DND-41 (cell line): ENCODE measurements around the gene ZDHHC1.

Experiments
- ATAC-seq: fragments of 200-7000 bp; cut with Tn5 transposase; 3 replicates; pipeline ENCODE4 v1.9.1; 2021; ENCODE audit warnings: low read depth; ENCODE audit not compliant: insufficient read depth
- DNase-seq: peaks from one replicate; pipeline ENCODE4 v3.0.0-alpha.2; 2020
- H2AFZ ChIP-seq: 2 replicates; pipeline ENCODE4 v1.6.0; 2012; ENCODE audit warnings: low read depth, low read length
- H3K27ac ChIP-seq: 2 replicates; pipeline ENCODE4 v1.5.1; 2012; ENCODE audit warnings: low read length, inconsistent platforms
- H3K27me3 ChIP-seq: fragments of 200-600 bp; sonication (generic); 2 replicates; pipeline ENCODE4 v1.6.0; 2012; ENCODE audit warnings: low read length, mild to moderate bottlenecking, inconsistent platforms; ENCODE audit not compliant: insufficient read depth, poor library complexity
- H3K36me3 ChIP-seq: 2 replicates; pipeline ENCODE4 v1.5.1; 2012; ENCODE audit warnings: low read length, inconsistent platforms; ENCODE audit not compliant: insufficient read depth
- H3K4me1 ChIP-seq: 2 replicates; pipeline ENCODE4 v1.5.1; 2012; ENCODE audit warnings: mild to moderate bottlenecking, low read length; ENCODE audit not compliant: insufficient read depth
- H3K4me2 ChIP-seq: 2 replicates; pipeline ENCODE4 v1.6.0; 2012; ENCODE audit warnings: mild to moderate bottlenecking, moderate library complexity, low read length, inconsistent platforms; ENCODE audit not compliant: insufficient read depth
- H3K4me3 ChIP-seq, 2 experiments: fragments of 200-600 bp in 1 of 2; shearing (Covaris generic) in 1 of 2; 2 replicates each; pipeline ENCODE4 v1.5.1; 2012 to 2016; ENCODE audit warnings: inconsistent platforms in 2 of 2, low read length in 2 of 2, mild to moderate bottlenecking in 2 of 2, low read depth in 1 of 2, moderate library complexity in 1 of 2
- H3K79me2 ChIP-seq: 2 replicates; pipeline ENCODE4 v1.6.0; 2012; ENCODE audit warnings: low read length, inconsistent platforms; ENCODE audit not compliant: insufficient read depth
- H3K9ac ChIP-seq: 2 replicates; pipeline ENCODE4 v1.6.0; 2012; ENCODE audit warnings: low read depth, mild to moderate bottlenecking, inconsistent platforms, low read length, moderate library complexity
- H3K9me3 ChIP-seq: 2 replicates; pipeline ENCODE4 v1.5.1; 2012; ENCODE audit warnings: low read length, moderate library complexity, mild to moderate bottlenecking, inconsistent platforms; ENCODE audit not compliant: insufficient read depth, severe bottlenecking
- H4K20me1 ChIP-seq: 2 replicates; pipeline ENCODE4 v1.6.0; 2012; ENCODE audit warnings: low read length; ENCODE audit not compliant: insufficient read depth
- CTCF ChIP-seq: IDR thresholded peaks from 2 replicates; pipeline ENCODE4 v1.5.1; 2012; ENCODE audit warnings: borderline replicate concordance, low read length, moderate library complexity, mild to moderate bottlenecking; ENCODE audit not compliant: poor library complexity, severe bottlenecking; ENCODE audit errors: extremely low read depth
- EZH2 ChIP-seq: IDR thresholded peaks from 3 replicates; pipeline ENCODE4 v1.6.1; 2012; ENCODE audit warnings: borderline replicate concordance, low read depth, mild to moderate bottlenecking, moderate library complexity, low read length, inconsistent platforms; ENCODE audit not compliant: severe bottlenecking

Gene ZDHHC1

GRCh38 chr16:67441271-67441753 is 25.0 kb upstream of the ZDHHC1 start:
- Histone ChIP-seq H3K36me3 (peaks cover 40% of the 10 kb centered on the region), H3K79me2 (no peaks in the 10 kb centered on the region), H3K9ac (no peak overlapping the region), H3K27ac (no peak overlapping the region), H3K4me2 (no peak overlapping the region), H3K27me3 (no peaks in the 10 kb centered on the region), H3K9me3 (no peaks in the 10 kb centered on the region), H4K20me1 (peaks cover 23% of the 10 kb centered on the region), H3K4me1 (no peaks in the 10 kb centered on the region), H2AFZ (no peak overlapping the region), H3K4me3 (no peak overlapping the region)
- no peak for DNase-seq
- ATAC-seq: 0 out of 3 replicates have a peak, but pooled peaks have one; percentile 23
- no peak for TF ChIP-seq EZH2

- Histone ChIP-seq H3K9me3 (no peaks in the 10 kb centered on the region), H3K27ac (no peak overlapping the region), H2AFZ (no peak overlapping the region), H3K4me1 (no peaks in the 10 kb centered on the region), H3K79me2 (no peaks in the 10 kb centered on the region), H3K36me3 (peaks cover 33% of the 10 kb centered on the region), H3K4me2 (no peak overlapping the region), H3K27me3 (no peaks in the 10 kb centered on the region), H3K4me3 (no peak overlapping the region), H3K9ac (no peak overlapping the region), H4K20me1 (peaks cover 17% of the 10 kb centered on the region; the same call in 1 of the 2 replicates)
- DNase-seq (no peak), ATAC-seq (no peak)
- TF ChIP-seq CTCF (no peak), EZH2 (no peak)
These were observed 22.6 kb upstream of the ZDHHC1 start for GRCh38 chr16:67438824-67439393.

GRCh38 chr16:67438098-67438791 is 22.0 kb upstream of the ZDHHC1 start:
- Histone ChIP-seq H3K27ac (no peak overlapping the region), H3K9ac (no peak overlapping the region), H3K79me2 (no peaks in the 10 kb centered on the region), H3K4me2 (no peak overlapping the region), H3K4me1 (no peaks in the 10 kb centered on the region), H3K36me3 (peaks cover 33% of the 10 kb centered on the region), H3K9me3 (no peaks in the 10 kb centered on the region), H3K4me3 (no peak overlapping the region), H2AFZ (no peak overlapping the region), H3K27me3 (no peaks in the 10 kb centered on the region), H4K20me1 (peaks cover 17% of the 10 kb centered on the region; the same call in 1 of the 2 replicates)
- TF ChIP-seq EZH2 (no peak), CTCF (no peak)
- no peak for ATAC-seq
- no peak for DNase-seq

- no peak overlapping the region for H3K4me2 ChIP-seq
- peaks cover 17% of the 10 kb centered on the region; the same call in 1 of the 2 replicates for H4K20me1 ChIP-seq
- no peak overlapping the region for H3K9ac ChIP-seq
- peaks cover 26% of the 10 kb centered on the region for H3K36me3 ChIP-seq
- ATAC-seq (no peak), DNase-seq (no peak)
- no peaks in the 10 kb centered on the region for H3K9me3 ChIP-seq
- H2AFZ ChIP-seq: no peak overlapping the region
- no peaks in the 10 kb centered on the region for H3K79me2 ChIP-seq
- TF ChIP-seq EZH2 (no peak), CTCF (no peak)
- H3K27me3 ChIP-seq: no peaks in the 10 kb centered on the region
- H3K27ac ChIP-seq: no peak overlapping the region
- H3K4me3 ChIP-seq: no peak overlapping the region
- no peaks in the 10 kb centered on the region for H3K4me1 ChIP-seq
These were observed 21.2 kb upstream of the ZDHHC1 start for GRCh38 chr16:67437513-67437912.
